PFSK-1 (cell line): ENCODE data around the gene CREB3.

Experiments
- FOXP2 ChIP-seq: optimal IDR thresholded peaks from 2 replicates; pipeline ENCODE3; 2011; ENCODE audit warnings: borderline replicate concordance, control low read depth, inconsistent platforms; ENCODE audit not compliant: insufficient read depth; ENCODE audit errors: extremely low read length, extremely low read depth
- POLR2AphosphoS5 ChIP-seq: IDR thresholded peaks from 2 replicates; pipeline ENCODE4 v1.6.1; 2012; ENCODE audit warnings: low read depth, mild to moderate bottlenecking, control low read depth, low read length, moderate library complexity
- SIN3A ChIP-seq: IDR thresholded peaks from 2 replicates; pipeline ENCODE4 v1.6.1; 2012; ENCODE audit warnings: mild to moderate bottlenecking, low read length, moderate library complexity, borderline replicate concordance; ENCODE audit not compliant: insufficient read depth
- TAF1 ChIP-seq: IDR thresholded peaks from 2 replicates; pipeline ENCODE4 v1.6.1; 2012; ENCODE audit warnings: low read length, control low read depth, borderline replicate concordance; ENCODE audit not compliant: insufficient read depth
- TF ChIP-seq, protein P1 (sequence below), 2 experiments: IDR thresholded peaks; 2 replicates each; pipeline versions ENCODE4 v1.6.1 to v1.8.0; 2011 to 2012; ENCODE audit warnings: low read depth in 2 of 2, low read length in 2 of 2, control low read depth in 1 of 2, inconsistent platforms in 1 of 2, mild to moderate bottlenecking in 1 of 2, moderate library complexity in 1 of 2; ENCODE audit not compliant: insufficient read depth in 1 of 2

The CREB3 gene

DNA sequence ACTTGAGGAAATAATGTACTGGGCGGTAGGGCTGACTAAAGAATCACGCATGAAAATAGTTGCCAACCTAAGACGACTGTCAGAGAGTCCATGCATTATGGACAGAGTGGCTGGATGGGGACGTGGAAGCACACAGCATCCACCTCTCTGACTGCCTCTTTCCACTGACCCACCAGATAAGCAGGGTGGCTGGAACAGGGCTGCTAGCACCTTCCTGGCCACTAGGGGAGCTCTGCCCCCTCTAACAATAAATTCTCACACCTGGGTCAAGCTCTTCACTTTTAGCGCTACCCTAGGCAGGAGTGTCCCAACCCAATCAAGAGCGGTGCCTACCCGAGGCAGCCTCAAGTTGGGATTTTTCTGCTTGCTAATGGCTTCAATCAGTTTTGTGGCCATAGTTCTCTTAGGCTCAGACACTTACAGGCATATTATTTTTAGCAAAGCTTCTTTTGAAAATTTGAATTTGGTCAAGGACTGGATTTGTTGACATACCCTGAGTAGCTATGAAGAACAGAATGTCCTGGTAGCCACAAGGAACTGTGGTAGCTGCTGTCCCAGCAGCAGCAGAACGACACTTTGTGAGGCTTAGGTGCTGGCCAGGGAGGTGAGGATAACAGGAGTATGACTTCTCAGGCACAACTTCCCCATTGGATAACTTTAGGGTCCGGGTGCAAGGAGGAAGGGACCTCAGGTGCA lies 35.8 kb upstream of the CREB3 start:
- no peak for TF ChIP-seq SIN3A
- no peak for TF ChIP-seq FOXP2
- TF ChIP-seq, protein P1, sequence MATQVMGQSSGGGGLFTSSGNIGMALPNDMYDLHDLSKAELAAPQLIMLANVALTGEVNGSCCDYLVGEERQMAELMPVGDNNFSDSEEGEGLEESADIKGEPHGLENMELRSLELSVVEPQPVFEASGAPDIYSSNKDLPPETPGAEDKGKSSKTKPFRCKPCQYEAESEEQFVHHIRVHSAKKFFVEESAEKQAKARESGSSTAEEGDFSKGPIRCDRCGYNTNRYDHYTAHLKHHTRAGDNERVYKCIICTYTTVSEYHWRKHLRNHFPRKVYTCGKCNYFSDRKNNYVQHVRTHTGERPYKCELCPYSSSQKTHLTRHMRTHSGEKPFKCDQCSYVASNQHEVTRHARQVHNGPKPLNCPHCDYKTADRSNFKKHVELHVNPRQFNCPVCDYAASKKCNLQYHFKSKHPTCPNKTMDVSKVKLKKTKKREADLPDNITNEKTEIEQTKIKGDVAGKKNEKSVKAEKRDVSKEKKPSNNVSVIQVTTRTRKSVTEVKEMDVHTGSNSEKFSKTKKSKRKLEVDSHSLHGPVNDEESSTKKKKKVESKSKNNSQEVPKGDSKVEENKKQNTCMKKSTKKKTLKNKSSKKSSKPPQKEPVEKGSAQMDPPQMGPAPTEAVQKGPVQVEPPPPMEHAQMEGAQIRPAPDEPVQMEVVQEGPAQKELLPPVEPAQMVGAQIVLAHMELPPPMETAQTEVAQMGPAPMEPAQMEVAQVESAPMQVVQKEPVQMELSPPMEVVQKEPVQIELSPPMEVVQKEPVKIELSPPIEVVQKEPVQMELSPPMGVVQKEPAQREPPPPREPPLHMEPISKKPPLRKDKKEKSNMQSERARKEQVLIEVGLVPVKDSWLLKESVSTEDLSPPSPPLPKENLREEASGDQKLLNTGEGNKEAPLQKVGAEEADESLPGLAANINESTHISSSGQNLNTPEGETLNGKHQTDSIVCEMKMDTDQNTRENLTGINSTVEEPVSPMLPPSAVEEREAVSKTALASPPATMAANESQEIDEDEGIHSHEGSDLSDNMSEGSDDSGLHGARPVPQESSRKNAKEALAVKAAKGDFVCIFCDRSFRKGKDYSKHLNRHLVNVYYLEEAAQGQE (IDR thresholded peaks at IDR 0.05; ENCODE audit: insufficient read depth in 1 of 2, low read depth in 2 of 2, low read length in 2 of 2): no peak
- TF ChIP-seq POLR2AphosphoS5: no peak; the same call in 1 of the 2 replicates
- TF ChIP-seq TAF1: no peak

DNA sequence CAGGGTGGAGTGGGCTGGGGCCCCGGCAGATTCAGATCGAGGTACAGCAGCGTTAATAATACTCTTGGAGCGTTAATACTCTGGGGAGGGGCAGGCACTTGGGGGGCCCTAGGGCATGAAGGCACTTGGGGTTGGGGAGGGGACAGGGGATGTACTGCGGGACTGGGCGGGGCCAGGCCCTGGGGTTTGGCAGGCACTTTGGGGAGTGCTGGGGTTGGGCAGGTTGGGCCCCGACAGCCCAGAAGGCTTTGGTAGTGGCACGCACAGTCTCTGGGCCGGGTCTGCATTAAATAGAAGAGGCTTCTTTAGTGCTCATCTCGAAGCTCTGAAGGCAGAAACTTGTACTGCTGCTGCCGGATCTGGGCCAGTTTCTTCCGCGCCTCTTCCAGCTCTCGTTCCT lies 35.0 kb upstream of the CREB3 start:
- TF ChIP-seq POLR2AphosphoS5: no peak
- TF ChIP-seq FOXP2: no peak
- no peak for TF ChIP-seq SIN3A
- no peak for TF ChIP-seq TAF1
- TF ChIP-seq, protein P1 (IDR thresholded peaks at IDR 0.05; ENCODE audit: insufficient read depth in 1 of 2, low read depth in 2 of 2, low read length in 2 of 2): no peak

DNA sequence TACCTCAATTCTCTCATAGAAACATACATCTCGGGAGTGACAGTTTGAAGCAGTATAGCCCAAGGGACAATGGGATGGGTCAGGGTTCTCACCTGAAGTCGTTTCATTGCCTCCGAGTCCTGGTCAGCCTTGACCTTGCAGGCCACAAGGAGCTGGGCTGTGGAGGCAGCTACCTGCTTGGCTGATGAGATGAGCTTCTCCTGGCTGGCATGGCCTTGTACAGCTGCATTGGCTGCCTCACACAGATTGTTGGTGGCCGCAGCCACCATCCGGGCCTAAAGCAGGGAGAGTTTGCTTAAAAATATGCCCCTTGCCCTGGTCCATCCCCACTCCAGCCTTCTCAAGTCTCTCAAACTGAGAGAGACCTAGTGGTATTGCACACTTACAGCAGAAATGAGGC lies 34.2 kb upstream of the CREB3 start:
- TF ChIP-seq, protein P1 (IDR thresholded peaks at IDR 0.05; ENCODE audit: insufficient read depth in 1 of 2, low read depth in 2 of 2, low read length in 2 of 2): no peak
- no peak for TF ChIP-seq POLR2AphosphoS5
- TF ChIP-seq FOXP2: no peak
- TF ChIP-seq TAF1: no peak
- no peak for TF ChIP-seq SIN3A

GRCh38 chr9:35700031-35700430 lies 32.4 kb upstream of the CREB3 start:
- TF ChIP-seq, protein P1 (IDR thresholded peaks at IDR 0.05; ENCODE audit: insufficient read depth in 1 of 2, low read depth in 2 of 2, low read length in 2 of 2): no peak
- TF ChIP-seq FOXP2 (no peak), TAF1 (no peak), SIN3A (no peak), POLR2AphosphoS5 (no peak)

DNA sequence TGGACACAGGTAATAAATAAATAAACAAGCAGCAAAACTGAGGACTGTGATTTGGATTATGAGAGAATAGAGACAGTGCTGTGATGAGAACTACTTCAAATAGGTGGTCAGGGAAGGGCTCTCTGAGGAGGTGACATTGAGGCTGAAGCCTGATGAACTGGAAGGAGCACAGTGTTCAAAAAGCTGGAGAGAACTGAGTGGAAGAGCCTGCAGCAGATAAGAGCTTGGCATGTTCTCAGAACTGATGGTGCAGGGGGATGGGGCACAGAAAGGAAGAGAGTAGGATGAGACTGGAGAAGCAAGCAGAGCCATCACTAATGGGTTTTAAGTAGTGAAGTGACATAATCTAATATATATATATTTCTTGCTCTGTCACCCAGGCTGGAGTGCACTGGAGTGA lies 31.5 kb upstream of the CREB3 start:
- TF ChIP-seq POLR2AphosphoS5 (no peak), SIN3A (no peak), FOXP2 (no peak), TAF1 (no peak)
- TF ChIP-seq, protein P1 (IDR thresholded peaks at IDR 0.05; ENCODE audit: insufficient read depth in 1 of 2, low read depth in 2 of 2, low read length in 2 of 2): no peak
